ENCODE results near the gene ADORA1. TPM values are rescaled to one million over a fixed set of nuclear protein-coding genes. Genes with fewer than 3 reads are reported as not detected.
A peak's percentile ranks its signal among the peaks of the same experiment; 100 is the strongest.

Gene ADORA1
- total RNA-seq, 2 experiments from 2014 or later: not detected

DNA sequence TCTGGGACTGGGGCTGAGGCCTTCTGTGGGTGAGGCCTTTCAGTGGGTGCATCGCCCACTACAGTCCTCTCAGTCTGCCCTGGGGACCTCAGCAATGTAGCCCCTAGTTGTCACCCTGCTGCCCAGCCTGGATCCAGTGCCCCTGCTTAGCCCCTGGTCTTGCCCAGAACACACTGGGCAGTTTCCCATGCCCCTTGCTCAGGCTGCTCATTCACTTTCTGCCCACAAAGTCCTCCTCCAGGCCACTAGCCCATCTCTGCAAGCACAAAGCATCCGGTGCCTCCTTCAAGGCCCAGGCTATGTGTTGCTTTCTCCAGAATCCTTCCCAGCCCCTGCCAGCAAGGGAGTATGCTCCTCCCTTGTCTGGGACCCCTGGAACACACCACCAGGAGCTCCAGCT is 5.4 kb upstream of the ADORA1 start:
- no peak for ATAC-seq (ENCODE audit: poor library complexity)
- Mint-ChIP-seq H3K9me3 (no peaks in the 10 kb centered on the region), H3K27ac (no peak overlapping the region), H3K4me1 (ENCODE audit: low read depth) (peaks cover 8% of the 10 kb centered on the region), H3K4me3 (no peak overlapping the region), H3K36me3 (ENCODE audit: low read depth) (no peaks in the 10 kb centered on the region), H3K27me3 (peaks cover 86% of the 10 kb centered on the region)
- Histone ChIP-seq H3K27me3 (ENCODE audit: control insufficient read depth in 1 of 2, insufficient read depth in 2 of 2, low read length in 2 of 2) (peaks cover 44 to 77% of the 10 kb centered on the region in 2 experiments), H3K4me3 (ENCODE audit: low read length) (no peak overlapping the region), H3K36me3 (ENCODE audit: insufficient read depth, low read length) (no peaks in the 10 kb centered on the region), H3K4me1 (ENCODE audit: insufficient read depth, low read length) (peaks cover 2% of the 10 kb centered on the region), H3K27ac (ENCODE audit: low read depth in 1 of 2, low read length in 2 of 2) (no peak overlapping the region), H3K9me3 (ENCODE audit: control insufficient read depth in 1 of 2, insufficient read depth in 1 of 2, low read length in 2 of 2) (peaks cover 0 to 11% of the 10 kb centered on the region in 2 experiments)
- intact Hi-C loops (cut with DNase I, micrococcal nuclease): no loop called here
- ChIA-PET CTCF (no interaction called here), POLR2A (no interaction called here)
- TF ChIP-seq, protein P1, sequence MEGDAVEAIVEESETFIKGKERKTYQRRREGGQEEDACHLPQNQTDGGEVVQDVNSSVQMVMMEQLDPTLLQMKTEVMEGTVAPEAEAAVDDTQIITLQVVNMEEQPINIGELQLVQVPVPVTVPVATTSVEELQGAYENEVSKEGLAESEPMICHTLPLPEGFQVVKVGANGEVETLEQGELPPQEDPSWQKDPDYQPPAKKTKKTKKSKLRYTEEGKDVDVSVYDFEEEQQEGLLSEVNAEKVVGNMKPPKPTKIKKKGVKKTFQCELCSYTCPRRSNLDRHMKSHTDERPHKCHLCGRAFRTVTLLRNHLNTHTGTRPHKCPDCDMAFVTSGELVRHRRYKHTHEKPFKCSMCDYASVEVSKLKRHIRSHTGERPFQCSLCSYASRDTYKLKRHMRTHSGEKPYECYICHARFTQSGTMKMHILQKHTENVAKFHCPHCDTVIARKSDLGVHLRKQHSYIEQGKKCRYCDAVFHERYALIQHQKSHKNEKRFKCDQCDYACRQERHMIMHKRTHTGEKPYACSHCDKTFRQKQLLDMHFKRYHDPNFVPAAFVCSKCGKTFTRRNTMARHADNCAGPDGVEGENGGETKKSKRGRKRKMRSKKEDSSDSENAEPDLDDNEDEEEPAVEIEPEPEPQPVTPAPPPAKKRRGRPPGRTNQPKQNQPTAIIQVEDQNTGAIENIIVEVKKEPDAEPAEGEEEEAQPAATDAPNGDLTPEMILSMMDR (IDR thresholded peaks at IDR 0.05): no peak
- DNase-seq: no peak

DNA sequence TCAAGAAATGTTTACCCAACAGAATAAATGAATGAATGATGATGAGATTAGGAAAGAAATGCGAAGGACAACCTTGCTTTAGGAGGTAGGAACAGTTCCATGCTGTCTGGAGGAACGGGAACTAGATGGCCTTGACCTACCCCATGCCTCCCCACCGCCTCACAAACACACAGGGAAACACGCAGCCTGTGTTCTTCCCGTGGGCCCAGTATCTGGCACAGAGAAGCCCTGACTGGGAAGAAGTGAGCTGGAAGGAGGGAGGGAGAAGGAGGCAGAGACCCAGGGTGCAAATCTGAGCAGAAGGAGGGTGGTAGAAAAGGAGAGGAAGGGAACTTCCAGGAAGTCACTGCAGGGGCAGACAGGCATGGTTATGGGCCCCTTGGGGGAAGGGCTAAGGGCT is 3.5 kb upstream of the ADORA1 start:
- H3K4me1 Mint-ChIP-seq (ENCODE audit: low read depth): peaks cover 11% of the 10 kb centered on the region
- H3K36me3 ChIP-seq (ENCODE audit: insufficient read depth, low read length): no peaks in the 10 kb centered on the region
- H3K4me1 ChIP-seq (ENCODE audit: insufficient read depth, low read length): peaks cover 14% of the 10 kb centered on the region
- intact Hi-C loops (cut with DNase I, micrococcal nuclease): no loop called here
- TF ChIP-seq, protein P1 (IDR thresholded peaks at IDR 0.05): no peak
- no peak overlapping the region for H3K27ac ChIP-seq (ENCODE audit: low read depth in 1 of 2, low read length in 2 of 2)
- peak in 1 of 14 experiments; percentile 0 for DNase-seq
- no peak overlapping the region for H3K4me3 Mint-ChIP-seq
- H3K4me3 ChIP-seq (ENCODE audit: low read length): no peak overlapping the region
- no peaks in the 10 kb centered on the region for H3K36me3 Mint-ChIP-seq (ENCODE audit: low read depth)
- H3K9me3 Mint-ChIP-seq: no peaks in the 10 kb centered on the region
- ATAC-seq (ENCODE audit: poor library complexity): no peak
- H3K27ac Mint-ChIP-seq: no peak overlapping the region
- peaks cover 0 to 13% of the 10 kb centered on the region in 2 experiments for H3K9me3 ChIP-seq (ENCODE audit: control insufficient read depth in 1 of 2, insufficient read depth in 1 of 2, low read length in 2 of 2)
- H3K27me3 ChIP-seq (ENCODE audit: control insufficient read depth in 1 of 2, insufficient read depth in 2 of 2, low read length in 2 of 2): peaks cover 39 to 77% of the 10 kb centered on the region in 2 experiments
- ChIA-PET CTCF (no interaction called here), POLR2A (no interaction called here)
- peaks cover 87% of the 10 kb centered on the region for H3K27me3 Mint-ChIP-seq

- POLR2A ChIA-PET: no interaction called here
- Histone ChIP-seq H3K4me1 (ENCODE audit: insufficient read depth, low read length) (peaks cover 14% of the 10 kb centered on the region), H3K27me3 (ENCODE audit: control insufficient read depth in 1 of 2, insufficient read depth in 2 of 2, low read length in 2 of 2) (peaks cover 41 to 77% of the 10 kb centered on the region in 2 experiments), H3K36me3 (ENCODE audit: insufficient read depth, low read length) (no peaks in the 10 kb centered on the region), H3K27ac (ENCODE audit: low read depth in 1 of 2, low read length in 2 of 2) (no peak overlapping the region), H3K4me3 (ENCODE audit: low read length) (no peak overlapping the region), H3K9me3 (ENCODE audit: control insufficient read depth in 1 of 2, insufficient read depth in 1 of 2, low read length in 2 of 2) (peaks cover 0 to 13% of the 10 kb centered on the region in 2 experiments)
- ATAC-seq (ENCODE audit: poor library complexity) (no peak), DNase-seq (peak in 1 of 14 experiments; percentile 14)
- Mint-ChIP-seq H3K27ac (no peak overlapping the region), H3K36me3 (ENCODE audit: low read depth) (no peaks in the 10 kb centered on the region), H3K27me3 (peaks cover 88% of the 10 kb centered on the region), H3K4me1 (ENCODE audit: low read depth) (peaks cover 11% of the 10 kb centered on the region), H3K4me3 (no peak overlapping the region), H3K9me3 (no peaks in the 10 kb centered on the region)
- TF ChIP-seq, protein P1 (IDR thresholded peaks at IDR 0.05): no peak
- intact Hi-C loops (cut with DNase I, micrococcal nuclease): no loop called here
- CTCF ChIA-PET: no interaction called here
Observed at GRCh38 chr1:203124546-203125317, 2.8 kb upstream of the ADORA1 start.
